ENCODE results near the gene RLF. TPM values are rescaled to one million over a fixed set of nuclear protein-coding genes. Genes with fewer than 3 reads are reported as not detected.
A peak's percentile ranks its signal among the peaks of the same experiment; 100 is the strongest.

Gene RLF
- total RNA-seq, 1 donor from 2014 or later: 12.1 TPM

GRCh38 chr1:40153073-40153770 is 8.0 kb upstream of the RLF start:
- TF ChIP-seq CTCF (conservative IDR thresholded peaks at IDR 0.05; ENCODE audit: low read depth, low read length): peak; percentile 84
- H3K4me3 ChIP-seq (ENCODE audit: low read depth, low read length): no peak overlapping the region
- DNase-seq (ENCODE audit: low read depth): no peak

GRCh38 chr1:40155135-40155534 is 6.1 kb upstream of the RLF start:
- no peak overlapping the region for H3K4me3 ChIP-seq (ENCODE audit: low read depth, low read length)
- no peak for TF ChIP-seq CTCF (conservative IDR thresholded peaks at IDR 0.05; ENCODE audit: low read depth, low read length)
- DNase-seq (ENCODE audit: low read depth): no peak

GRCh38 chr1:40155910-40156309 is 5.3 kb upstream of the RLF start:
- no peak for TF ChIP-seq CTCF (conservative IDR thresholded peaks at IDR 0.05; ENCODE audit: low read depth, low read length)
- DNase-seq (ENCODE audit: low read depth): no peak
- H3K4me3 ChIP-seq (ENCODE audit: low read depth, low read length): no peak overlapping the region

- peak overlapping the region; percentile 97 for H3K4me3 ChIP-seq (ENCODE audit: low read depth, low read length)
- TF ChIP-seq CTCF (conservative IDR thresholded peaks at IDR 0.05; ENCODE audit: low read depth, low read length): no peak
- no peak for DNase-seq (ENCODE audit: low read depth)
These were observed 422 bp upstream of the RLF start for GRCh38 chr1:40160806-40161124.

GRCh38 chr1:40161888-40162397 is 756 bp downstream of the RLF start:
- no peak for TF ChIP-seq CTCF (conservative IDR thresholded peaks at IDR 0.05; ENCODE audit: low read depth, low read length)
- no peak for DNase-seq (ENCODE audit: low read depth)
- peak overlapping the region; percentile 97 for H3K4me3 ChIP-seq (ENCODE audit: low read depth, low read length)

GRCh38 chr1:40162753-40163441 is 1.7 kb downstream of the RLF start:
- no peak for TF ChIP-seq CTCF (conservative IDR thresholded peaks at IDR 0.05; ENCODE audit: low read depth, low read length)
- H3K4me3 ChIP-seq (ENCODE audit: low read depth, low read length): peak overlapping the region; percentile 97
- DNase-seq (ENCODE audit: low read depth): no peak

All from epithelial cell of proximal tubule (primary cell).